ENCODE measurements around the gene MICAL1.

Gene MICAL1

DNA sequence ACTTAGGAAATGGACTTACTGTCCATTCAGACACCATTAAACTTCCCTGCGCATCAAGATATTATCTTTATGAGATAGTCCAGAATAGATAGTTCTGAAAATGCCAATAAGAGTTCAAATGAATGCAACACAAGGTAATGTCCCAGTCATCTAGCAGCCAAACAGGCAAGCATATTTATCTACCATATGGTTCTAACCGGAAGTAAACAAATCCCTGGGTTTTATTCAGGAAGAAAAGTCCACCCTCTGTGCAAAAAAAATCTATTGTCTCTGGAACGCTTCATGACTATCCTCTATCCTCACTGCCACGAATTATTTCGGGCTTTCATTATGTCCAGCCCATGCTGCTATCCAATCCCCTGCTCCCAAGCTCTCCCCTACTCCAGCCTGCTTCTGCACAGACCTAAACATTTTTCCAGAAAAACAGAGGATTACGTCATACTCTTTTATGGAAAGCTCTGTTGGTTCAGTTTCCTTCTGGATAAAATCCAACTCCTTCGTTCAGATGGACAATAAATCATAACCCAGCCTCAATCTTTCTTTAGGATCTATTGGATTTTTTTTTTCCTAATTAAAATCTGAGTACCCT lies 26.6 kb downstream of the MICAL1 start:
- no peak overlapping the region for H3K4me2 ChIP-seq (ENCODE audit: low read length)
- H2BK5ac ChIP-seq (ENCODE audit: low read depth, low read length, poor library complexity) = no peak overlapping the region
- no peak for DNase-seq
- peaks cover 4 to 5% of the 10 kb centered on the region in 2 experiments for H3K4me1 ChIP-seq (ENCODE audit: control insufficient read depth in 1 of 2, insufficient read depth in 2 of 2, low read length in 2 of 2)
- H2AK5ac ChIP-seq (ENCODE audit: low read length) = no peak overlapping the region
- no peak overlapping the region for H2AFZ ChIP-seq (ENCODE audit: insufficient read depth, low read length, poor library complexity)
- no peak overlapping the region for H3K14ac ChIP-seq (ENCODE audit: low read length)
- WGBS (ENCODE audit: extremely low coverage, insufficient coverage, insufficient read length) = no CpG with 5 or more reads among the region's 7 CpGs
- H2BK12ac ChIP-seq (ENCODE audit: low read length) = no peak overlapping the region
- no peak overlapping the region for H3K18ac ChIP-seq (ENCODE audit: low read length)
- no peak overlapping the region for H3K23ac ChIP-seq (ENCODE audit: low read length)
- no peaks in the 10 kb centered on the region for H3K36me3 ChIP-seq (ENCODE audit: control insufficient read depth in 1 of 2, insufficient read depth in 2 of 2, low read length in 2 of 2)
- H3K79me2 ChIP-seq (ENCODE audit: control insufficient read depth, insufficient read depth, low read length, poor library complexity) = no peaks in the 10 kb centered on the region
- H3K4ac ChIP-seq (ENCODE audit: low read depth, low read length) = no peak overlapping the region
- no peak overlapping the region for H2BK120ac ChIP-seq (ENCODE audit: insufficient read depth, low read length, poor library complexity)
- H3K9me3 ChIP-seq (ENCODE audit: insufficient read depth, low read depth, low read length) = no peaks in the 10 kb centered on the region
- H4K12ac ChIP-seq (ENCODE audit: low read depth, low read length) = no peak overlapping the region
- H3K9ac ChIP-seq (ENCODE audit: low read length) = no peak overlapping the region
- H4K91ac ChIP-seq (ENCODE audit: low read depth, low read length) = no peak overlapping the region
- H3K4me3 ChIP-seq (ENCODE audit: low read depth, low read length) = no peak overlapping the region
- H4K8ac ChIP-seq (ENCODE audit: low read depth, low read length) = no peak overlapping the region
- H3K27me3 ChIP-seq (ENCODE audit: insufficient read depth, low read length) = no peaks in the 10 kb centered on the region
- H3K27ac ChIP-seq (ENCODE audit: low read depth, low read length) = no peak overlapping the region
- H3K79me1 ChIP-seq (ENCODE audit: low read length) = no peaks in the 10 kb centered on the region

DNA sequence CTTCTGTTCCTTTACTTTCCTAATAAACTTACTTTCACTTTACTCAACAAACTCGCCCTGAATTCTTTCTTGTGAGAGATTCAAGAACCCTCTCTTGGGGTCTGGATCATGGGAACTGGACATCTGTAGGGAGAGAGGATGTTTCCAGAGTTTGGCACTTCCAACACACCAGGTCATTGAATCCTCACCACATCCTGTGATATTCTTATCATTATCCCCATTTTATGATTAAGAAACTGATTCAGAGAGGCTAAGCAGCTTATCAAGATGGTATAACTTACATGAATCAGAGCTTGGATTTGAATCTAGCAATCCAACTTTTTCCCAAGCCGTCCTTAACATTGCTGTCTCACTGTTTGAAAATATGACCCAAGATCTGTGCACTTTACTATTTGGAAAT lies 30.6 kb downstream of the MICAL1 start:
- Histone ChIP-seq H3K4ac (ENCODE audit: low read depth, low read length) (no peak overlapping the region), H4K12ac (ENCODE audit: low read depth, low read length) (no peak overlapping the region), H3K9ac (ENCODE audit: low read length) (no peak overlapping the region), H3K27me3 (ENCODE audit: insufficient read depth, low read length) (no peaks in the 10 kb centered on the region), H2BK5ac (ENCODE audit: low read depth, low read length, poor library complexity) (no peak overlapping the region), H2BK120ac (ENCODE audit: insufficient read depth, low read length, poor library complexity) (no peak overlapping the region), H3K4me1 (ENCODE audit: control insufficient read depth in 1 of 2, insufficient read depth in 2 of 2, low read length in 2 of 2) (peaks cover 5 to 6% of the 10 kb centered on the region in 2 experiments), H3K27ac (ENCODE audit: low read depth, low read length) (no peak overlapping the region), H3K79me1 (ENCODE audit: low read length) (no peaks in the 10 kb centered on the region), H3K4me3 (ENCODE audit: low read depth, low read length) (no peak overlapping the region), H3K9me3 (ENCODE audit: insufficient read depth, low read depth, low read length) (no peaks in the 10 kb centered on the region), H3K4me2 (ENCODE audit: low read length) (no peak overlapping the region), H2AFZ (ENCODE audit: insufficient read depth, low read length, poor library complexity) (no peak overlapping the region), H3K18ac (ENCODE audit: low read length) (no peak overlapping the region), H3K79me2 (ENCODE audit: control insufficient read depth, insufficient read depth, low read length, poor library complexity) (no peaks in the 10 kb centered on the region), H4K91ac (ENCODE audit: low read depth, low read length) (no peak overlapping the region), H2AK5ac (ENCODE audit: low read length) (no peak overlapping the region), H3K36me3 (ENCODE audit: control insufficient read depth in 1 of 2, insufficient read depth in 2 of 2, low read length in 2 of 2) (no peaks in the 10 kb centered on the region), H3K23ac (ENCODE audit: low read length) (no peak overlapping the region), H2BK12ac (ENCODE audit: low read length) (no peak overlapping the region), H3K14ac (ENCODE audit: low read length) (no peak overlapping the region), H4K8ac (ENCODE audit: low read depth, low read length) (no peak overlapping the region)
- WGBS (ENCODE audit: extremely low coverage, insufficient coverage, insufficient read length) = 43% methylated on average over 1 of the region's 2 CpGs
- DNase-seq = peak in 1 of 2 donors; percentile 34

DNA sequence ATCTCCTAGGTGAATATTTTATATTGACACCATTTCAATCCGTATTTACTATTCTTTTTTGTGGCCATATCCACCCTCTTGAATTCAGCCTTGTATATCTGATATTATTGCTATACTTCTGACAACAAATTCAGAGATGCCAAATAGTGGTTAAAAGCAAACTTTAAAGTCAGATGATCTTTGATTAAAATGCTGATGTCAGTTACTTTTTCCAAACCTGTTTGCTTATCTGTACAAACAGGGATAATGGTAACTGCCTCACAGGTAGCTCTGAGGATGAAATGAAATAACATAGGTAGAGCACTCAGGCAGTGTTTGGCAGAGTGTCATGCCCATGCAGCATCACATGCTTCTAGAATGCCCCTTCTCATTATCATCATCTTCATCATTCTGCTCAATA lies 34.4 kb downstream of the MICAL1 start:
- H2BK5ac ChIP-seq (ENCODE audit: low read depth, low read length, poor library complexity) = no peak overlapping the region
- no peak overlapping the region for H4K12ac ChIP-seq (ENCODE audit: low read depth, low read length)
- no peak overlapping the region for H3K27ac ChIP-seq (ENCODE audit: low read depth, low read length)
- H3K4me2 ChIP-seq (ENCODE audit: low read length) = no peak overlapping the region
- H2BK120ac ChIP-seq (ENCODE audit: insufficient read depth, low read length, poor library complexity) = no peak overlapping the region
- DNase-seq = peak in 1 of 2 donors; percentile 29
- no peak overlapping the region for H3K18ac ChIP-seq (ENCODE audit: low read length)
- no peak overlapping the region for H2AFZ ChIP-seq (ENCODE audit: insufficient read depth, low read length, poor library complexity)
- peaks cover 5 to 6% of the 10 kb centered on the region in 2 experiments for H3K4me1 ChIP-seq (ENCODE audit: control insufficient read depth in 1 of 2, insufficient read depth in 2 of 2, low read length in 2 of 2)
- no peak overlapping the region for H4K8ac ChIP-seq (ENCODE audit: low read depth, low read length)
- no peak overlapping the region for H2BK12ac ChIP-seq (ENCODE audit: low read length)
- no peaks in the 10 kb centered on the region for H3K27me3 ChIP-seq (ENCODE audit: insufficient read depth, low read length)
- no peak overlapping the region for H3K9ac ChIP-seq (ENCODE audit: low read length)
- H3K9me3 ChIP-seq (ENCODE audit: insufficient read depth, low read depth, low read length) = no peaks in the 10 kb centered on the region
- no peaks in the 10 kb centered on the region for H3K79me2 ChIP-seq (ENCODE audit: control insufficient read depth, insufficient read depth, low read length, poor library complexity)
- H2AK5ac ChIP-seq (ENCODE audit: low read length) = no peak overlapping the region
- no peak overlapping the region for H3K23ac ChIP-seq (ENCODE audit: low read length)
- H3K4ac ChIP-seq (ENCODE audit: low read depth, low read length) = no peak overlapping the region
- no peaks in the 10 kb centered on the region for H3K79me1 ChIP-seq (ENCODE audit: low read length)
- H3K4me3 ChIP-seq (ENCODE audit: low read depth, low read length) = no peak overlapping the region
- H3K36me3 ChIP-seq (ENCODE audit: control insufficient read depth in 1 of 2, insufficient read depth in 2 of 2, low read length in 2 of 2) = no peaks in the 10 kb centered on the region
- H4K91ac ChIP-seq (ENCODE audit: low read depth, low read length) = no peak overlapping the region
- WGBS (ENCODE audit: extremely low coverage, insufficient coverage, insufficient read length) = no CpG with 5 or more reads among the region's 1 CpG
- no peak overlapping the region for H3K14ac ChIP-seq (ENCODE audit: low read length)

DNA sequence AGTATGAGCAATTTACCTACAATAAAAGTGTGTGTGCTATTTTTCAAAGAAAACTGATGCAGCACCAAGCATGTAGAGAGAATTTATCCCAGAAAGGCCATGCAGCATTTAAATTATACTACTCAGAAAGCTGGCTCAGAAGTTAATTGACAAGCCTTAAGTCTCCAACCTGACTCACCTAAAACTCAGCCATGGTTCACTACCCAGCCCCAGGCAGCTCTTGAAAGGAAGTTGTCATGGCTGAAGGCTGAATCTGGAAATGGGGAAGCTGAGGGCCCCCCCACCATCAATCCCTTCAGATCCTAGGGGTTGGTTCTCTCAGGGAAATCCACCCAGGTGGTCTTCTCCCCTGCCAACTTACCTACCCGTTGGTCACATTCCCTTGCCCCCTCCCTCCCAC lies 34.8 kb downstream of the MICAL1 start:
- Histone ChIP-seq H3K18ac (ENCODE audit: low read length) (no peak overlapping the region), H4K91ac (ENCODE audit: low read depth, low read length) (no peak overlapping the region), H4K12ac (ENCODE audit: low read depth, low read length) (no peak overlapping the region)

More for the DNA sequence above, 34.8 kb downstream of the MICAL1 start:
- Histone ChIP-seq H3K9ac (ENCODE audit: low read length) (no peak overlapping the region), H2AFZ (ENCODE audit: insufficient read depth, low read length, poor library complexity) (no peak overlapping the region), H3K4me2 (ENCODE audit: low read length) (no peak overlapping the region), H3K9me3 (ENCODE audit: insufficient read depth, low read depth, low read length) (no peaks in the 10 kb centered on the region), H3K4ac (ENCODE audit: low read depth, low read length) (no peak overlapping the region), H3K36me3 (ENCODE audit: control insufficient read depth in 1 of 2, insufficient read depth in 2 of 2, low read length in 2 of 2) (no peaks in the 10 kb centered on the region), H3K14ac (ENCODE audit: low read length) (no peak overlapping the region), H2BK12ac (ENCODE audit: low read length) (no peak overlapping the region), H3K4me1 (ENCODE audit: control insufficient read depth in 1 of 2, insufficient read depth in 2 of 2, low read length in 2 of 2) (peaks cover 5 to 6% of the 10 kb centered on the region in 2 experiments), H3K23ac (ENCODE audit: low read length) (no peak overlapping the region), H3K27ac (ENCODE audit: low read depth, low read length) (no peak overlapping the region), H3K27me3 (ENCODE audit: insufficient read depth, low read length) (no peaks in the 10 kb centered on the region), H2BK120ac (ENCODE audit: insufficient read depth, low read length, poor library complexity) (no peak overlapping the region), H3K4me3 (ENCODE audit: low read depth, low read length) (no peak overlapping the region), H2BK5ac (ENCODE audit: low read depth, low read length, poor library complexity) (no peak overlapping the region), H3K79me2 (ENCODE audit: control insufficient read depth, insufficient read depth, low read length, poor library complexity) (no peaks in the 10 kb centered on the region), H3K79me1 (ENCODE audit: low read length) (no peaks in the 10 kb centered on the region), H2AK5ac (ENCODE audit: low read length) (no peak overlapping the region), H4K8ac (ENCODE audit: low read depth, low read length) (no peak overlapping the region)
- peak in 1 of 2 donors; percentile 45 for DNase-seq
- no CpG with 5 or more reads among the region's 1 CpG for WGBS (ENCODE audit: extremely low coverage, insufficient coverage, insufficient read length)

Data from trophoblast cell (in vitro differentiated cells and primary cell).